GM21423 (cell line): Measurements from ENCODE around the gene SEPTIN12.
"Not testable (repeated sequence)": the region's sequence is repeated elsewhere in the genome, so short reads cannot be mapped to it uniquely, and the experiment has no call there.

Experiments used
- ATAC-seq: cut with Tn5 transposase; IDR thresholded peaks from one replicate; pipeline ENCODE4 v1.9.1; 2021; ENCODE audit warnings: mild to moderate bottlenecking, moderate library complexity; ENCODE audit not compliant: unreplicated experiment

The SEPTIN12 gene

GRCh38 chr16:4785758-4786433, 2.2 kb downstream of the SEPTIN12 start:
- no peak for ATAC-seq

- ATAC-seq: not testable (repeated sequence)
Observed at GRCh38 chr16:4784444-4784987, 3.6 kb downstream of the SEPTIN12 start.

- no peak for ATAC-seq
Observed at GRCh38 chr16:4783951-4784336, 4.2 kb downstream of the SEPTIN12 start.

- ATAC-seq: no peak
Observed at GRCh38 chr16:4783251-4783950, 4.7 kb downstream of the SEPTIN12 start.

- ATAC-seq: no peak
Observed at GRCh38 chr16:4780235-4780634, 7.9 kb downstream of the SEPTIN12 start.

- no peak for ATAC-seq
Observed at GRCh38 chr16:4778050-4778392, 10.1 kb downstream of the SEPTIN12 start.

- ATAC-seq: no peak
Observed at GRCh38 chr16:4777339-4778049, 10.7 kb downstream of the SEPTIN12 start.

- ATAC-seq: no peak
Observed at GRCh38 chr16:4776141-4776705, 11.9 kb downstream of the SEPTIN12 start.

GRCh38 chr16:4775005-4775404, 13.1 kb downstream of the SEPTIN12 start:
- no peak for ATAC-seq

GRCh38 chr16:4772351-4772750, 15.8 kb downstream of the SEPTIN12 start:
- ATAC-seq: no peak

- no peak for ATAC-seq
Observed at GRCh38 chr16:4771646-4772045, 16.5 kb downstream of the SEPTIN12 start.

- no peak for ATAC-seq
Observed at GRCh38 chr16:4769306-4769638, 18.9 kb downstream of the SEPTIN12 start.

- ATAC-seq: peak; percentile 53
Observed at GRCh38 chr16:4768549-4769305, 19.4 kb downstream of the SEPTIN12 start.

GRCh38 chr16:4767872-4768548, 20.1 kb downstream of the SEPTIN12 start:
- no peak for ATAC-seq

- ATAC-seq: peak; percentile 87
Observed at GRCh38 chr16:4766875-4767628, 21.1 kb downstream of the SEPTIN12 start, which contains the start of gene ZNF500. TSS of gene ZNF500 (minus strand) at chr16:4767162. CDS start at chr16:4765978, 1,184 bp downstream.

- no peak for ATAC-seq
Observed at GRCh38 chr16:4765511-4766474, 22.4 kb downstream of the SEPTIN12 start.

- ATAC-seq: no peak
Observed at GRCh38 chr16:4763791-4764190, 24.4 kb downstream of the SEPTIN12 start.

- no peak for ATAC-seq
Observed at GRCh38 chr16:4762205-4762604, 25.9 kb downstream of the SEPTIN12 start.
